ENCODE data around the gene HDAC4. TPM values are rescaled to one million over a fixed set of nuclear protein-coding genes. Genes with fewer than 3 reads are reported as not detected.

The HDAC4 gene
- total and polyA plus RNA-seq, 3 donors from 2014 or later, result 29.0 to 67.5 (median 58.7) TPM

- Histone ChIP-seq H3K9me3 (no peaks in the 10 kb centered on the region), H3K4me3 (no peak overlapping the region), H3K27me3 (no peaks in the 10 kb centered on the region), H3K4me1 (no peaks in the 10 kb centered on the region), H3K36me3 (ENCODE audit: low read depth, missing control alignments) (no peaks in the 10 kb centered on the region), H3K27ac (no peak overlapping the region)
- TF ChIP-seq CTCF (IDR thresholded peaks at IDR 0.05), result no peak
- TF ChIP-seq POLR2A (IDR thresholded peaks at IDR 0.05), result no peak
- WGBS, 2 donors, result 87 to 89% methylated on average over 12 to 13 of the region's 13 CpGs
- intact Hi-C loops (cut with DNase I; ENCODE audit: low total_unique reads), result no loop called here
- DNase-seq, result no peak
These were observed 366.8 kb downstream of the HDAC4 start for GRCh38 chr2:239033801-239034560.

- DNase-seq, result no peak
- 86 to 90% methylated on average over 9 of the region's 9 CpGs for WGBS, 2 donors
- Histone ChIP-seq H3K9me3 (no peaks in the 10 kb centered on the region), H3K36me3 (ENCODE audit: low read depth, missing control alignments) (no peaks in the 10 kb centered on the region), H3K4me1 (peaks cover 13% of the 10 kb centered on the region), H3K4me3 (no peak overlapping the region), H3K27me3 (no peaks in the 10 kb centered on the region), H3K27ac (no peak overlapping the region)
- intact Hi-C loops (cut with DNase I; ENCODE audit: low total_unique reads), result no loop called here
- TF ChIP-seq CTCF (IDR thresholded peaks at IDR 0.05), result no peak
- no peak for TF ChIP-seq POLR2A (IDR thresholded peaks at IDR 0.05)
These were observed 370.9 kb downstream of the HDAC4 start for GRCh38 chr2:239029958-239030357.

GRCh38 chr2:239028253-239028619 is 372.6 kb downstream of the HDAC4 start:
- H3K27me3 ChIP-seq, result no peaks in the 10 kb centered on the region
- no peak for DNase-seq
- no peak overlapping the region for H3K4me3 ChIP-seq
- H3K4me1 ChIP-seq, result peaks cover 13% of the 10 kb centered on the region
- intact Hi-C loops (cut with DNase I; ENCODE audit: low total_unique reads), result no loop called here
- no peak overlapping the region for H3K27ac ChIP-seq
- TF ChIP-seq CTCF (IDR thresholded peaks at IDR 0.05), result no peak
- TF ChIP-seq POLR2A (IDR thresholded peaks at IDR 0.05), result no peak
- 92 to 95% methylated on average over 4 to 5 of the region's 5 CpGs for WGBS, 2 donors
- no peaks in the 10 kb centered on the region for H3K36me3 ChIP-seq (ENCODE audit: low read depth, missing control alignments)
- no peaks in the 10 kb centered on the region for H3K9me3 ChIP-seq

GRCh38 chr2:239027391-239028252 is 373.2 kb downstream of the HDAC4 start:
- H3K36me3 ChIP-seq (ENCODE audit: low read depth, missing control alignments), result no peaks in the 10 kb centered on the region
- TF ChIP-seq POLR2A (IDR thresholded peaks at IDR 0.05), result no peak
- TF ChIP-seq CTCF (IDR thresholded peaks at IDR 0.05), result no peak
- WGBS, 2 donors, result 82 to 90% methylated on average over 30 to 37 of the region's 38 CpGs
- no peak overlapping the region for H3K27ac ChIP-seq
- intact Hi-C loops (cut with DNase I; ENCODE audit: low total_unique reads), result no loop called here
- H3K4me3 ChIP-seq, result no peak overlapping the region
- no peak for DNase-seq
- H3K9me3 ChIP-seq, result no peaks in the 10 kb centered on the region
- no peaks in the 10 kb centered on the region for H3K27me3 ChIP-seq
- H3K4me1 ChIP-seq, result peaks cover 13% of the 10 kb centered on the region

All from testis (tissue), 3 donors.